RWPE2 (cell line): ENCODE data around the gene F3.

ENCODE experiments used
- ATAC-seq: fragments of 200-7000 bp; cut with Tn5 transposase; 3 replicates; pipeline ENCODE4 v1.9.1; 2021; ENCODE audit warnings: low read depth
- DNase-seq: peaks from one replicate; pipeline ENCODE4 v3.0.0-alpha.2; 2020; ENCODE audit warnings: low spot score
- H3K27ac ChIP-seq: fragments of 450-650 bp; 2 replicates; pipeline ENCODE4 v1.5.1; 2017; ENCODE audit warnings: mild to moderate bottlenecking; ENCODE audit not compliant: poor library complexity, severe bottlenecking
- H3K27me3 ChIP-seq: fragments of 250-450 bp; sonication (Bioruptor Pico); 2 replicates; pipeline ENCODE4 v1.5.1; 2021; ENCODE audit warnings: mild to moderate bottlenecking, moderate library complexity; ENCODE audit not compliant: insufficient read depth, poor library complexity, severe bottlenecking
- H3K36me3 ChIP-seq: fragments of 250-450 bp; sonication (Bioruptor Pico); 2 replicates; pipeline ENCODE4 v1.5.1; 2020; ENCODE audit warnings: low read depth, mild to moderate bottlenecking, moderate library complexity
- H3K4me1 ChIP-seq: fragments of 250-450 bp; sonication (Bioruptor Pico); 2 replicates; pipeline ENCODE4 v1.5.1; 2021; ENCODE audit warnings: mild to moderate bottlenecking, moderate library complexity; ENCODE audit not compliant: insufficient read depth, poor library complexity, severe bottlenecking
- H3K4me3 ChIP-seq: fragments of 250-450 bp; sonication (Bioruptor Pico); 2 replicates; pipeline ENCODE4 v1.5.1; 2021; ENCODE audit warnings: mild to moderate bottlenecking, moderate library complexity; ENCODE audit not compliant: severe bottlenecking
- H3K9me3 ChIP-seq: fragments of 250-450 bp; sonication (Bioruptor Pico); 2 replicates; pipeline ENCODE4 v1.5.1; 2021; ENCODE audit warnings: mild to moderate bottlenecking, moderate library complexity; ENCODE audit not compliant: severe bottlenecking
- CTCF ChIP-seq: fragments of 450-650 bp; IDR thresholded peaks from one replicate; pipeline ENCODE4 v1.5.1; 2017; ENCODE audit warnings: mild to moderate bottlenecking, moderate library complexity; ENCODE audit not compliant: poor library complexity, severe bottlenecking

F3 gene

DNA sequence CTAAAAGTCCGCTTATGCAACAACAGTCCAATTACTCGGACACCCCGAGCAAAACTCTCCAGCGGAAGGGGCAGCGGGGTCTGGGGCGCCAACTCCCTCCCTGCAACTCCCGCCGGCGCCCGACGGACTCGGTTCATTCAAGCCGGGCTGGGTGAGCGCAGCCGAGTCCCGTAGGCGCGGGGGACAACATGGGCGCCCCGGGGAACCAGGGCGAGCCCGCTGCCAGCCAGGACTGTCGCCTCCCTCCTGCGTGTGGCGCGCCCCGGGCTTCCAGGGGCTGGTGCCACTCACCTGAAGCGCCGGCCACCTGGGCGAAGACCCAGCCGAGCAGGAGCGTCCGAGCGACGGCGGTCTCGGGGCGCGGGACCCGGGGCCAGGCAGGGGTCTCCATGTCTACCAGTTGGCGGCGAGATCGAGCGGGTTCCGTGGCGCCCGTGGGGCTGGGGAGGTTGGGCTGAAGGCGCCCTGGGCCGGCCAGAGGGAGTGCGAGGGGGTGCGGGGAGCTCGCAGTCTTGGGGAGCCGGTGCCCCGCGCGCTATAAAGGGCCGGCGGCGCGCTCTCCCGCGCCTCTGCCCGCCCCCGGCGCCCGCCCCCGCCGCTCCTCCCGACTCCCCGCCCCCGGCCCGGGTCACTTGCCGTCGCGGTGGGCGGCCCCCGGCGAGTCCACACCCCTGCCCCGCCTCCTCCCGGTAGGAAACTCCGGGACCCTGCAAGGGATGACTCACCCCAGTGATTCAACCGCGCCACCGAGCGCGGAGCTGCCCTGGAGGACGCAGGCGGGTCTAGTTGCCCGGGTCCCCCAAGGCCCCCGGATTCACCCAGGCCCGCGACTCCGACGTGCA, at the start of gene F3:
Gene F3, minus strand, starts transcription at position 514 of the 842 bp plus-strand sequence. Its CDS starts 123 bp downstream, at position 391.
- Histone ChIP-seq H3K4me3 (peak within 1 kb of the TSS; percentile 90), H3K27me3 (no peaks in the 10 kb centered on the region), H3K9me3 (no peaks in the 10 kb centered on the region), H3K4me1 (peaks cover 38% of the 10 kb centered on the region), H3K36me3 (peaks cover 68% of the 10 kb centered on the region), H3K27ac (peak within 1 kb of the TSS; percentile 99)
- TF ChIP-seq CTCF: peak; percentile 30
- peak; percentile 97 for DNase-seq
- peak; percentile 54 for ATAC-seq

DNA sequence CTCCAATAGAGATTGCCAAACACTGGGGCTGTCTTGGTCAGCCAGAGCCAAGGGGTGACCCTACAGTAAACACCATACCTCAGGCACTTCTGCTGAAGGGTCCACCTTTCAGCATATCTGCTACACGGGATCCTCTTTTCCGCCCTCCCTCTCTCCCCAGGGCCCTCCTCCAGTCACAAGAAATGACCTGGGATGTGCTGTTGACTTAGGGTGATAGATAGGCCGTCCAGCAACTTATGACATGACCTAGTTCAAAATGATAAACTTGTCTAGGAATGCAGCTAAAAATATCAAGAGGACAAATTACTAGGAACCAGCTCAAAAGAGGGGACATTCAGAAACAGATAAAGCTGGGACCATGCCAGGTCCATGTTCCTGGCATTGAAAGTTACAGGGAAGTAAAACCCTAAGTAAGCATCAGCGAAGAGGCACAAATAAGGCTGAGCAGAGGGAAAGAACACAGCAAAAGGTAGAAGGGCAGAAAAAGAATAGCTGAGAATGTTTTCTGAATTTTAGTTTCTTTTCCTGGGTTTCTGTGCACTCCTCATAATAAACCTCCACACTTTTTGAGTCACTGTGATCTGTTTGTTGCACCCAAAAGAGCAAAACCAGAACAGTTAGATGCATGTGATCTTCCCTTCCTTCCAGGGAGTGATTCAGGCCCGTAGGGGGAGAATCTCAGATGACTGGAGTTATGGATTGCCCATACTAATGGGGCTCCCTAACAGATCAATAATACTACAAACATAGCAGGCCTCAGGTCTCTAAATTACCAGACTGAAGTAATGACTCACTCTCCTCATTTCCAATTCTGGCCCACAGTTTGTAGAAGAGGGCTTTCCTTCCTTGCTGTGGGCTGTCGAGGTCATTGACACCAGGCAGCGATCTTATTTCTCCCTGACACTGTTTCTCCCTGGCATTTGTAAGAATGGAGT, 48.9 kb upstream of the F3 start:
- no peaks in the 10 kb centered on the region for H3K36me3 ChIP-seq
- H3K27me3 ChIP-seq: no peaks in the 10 kb centered on the region
- H3K4me1 ChIP-seq: no peaks in the 10 kb centered on the region
- H3K9me3 ChIP-seq: no peaks in the 10 kb centered on the region
- no peak overlapping the region for H3K4me3 ChIP-seq
- no peak overlapping the region for H3K27ac ChIP-seq
- no peak for TF ChIP-seq CTCF
- DNase-seq: no peak
- ATAC-seq: no peak

DNA sequence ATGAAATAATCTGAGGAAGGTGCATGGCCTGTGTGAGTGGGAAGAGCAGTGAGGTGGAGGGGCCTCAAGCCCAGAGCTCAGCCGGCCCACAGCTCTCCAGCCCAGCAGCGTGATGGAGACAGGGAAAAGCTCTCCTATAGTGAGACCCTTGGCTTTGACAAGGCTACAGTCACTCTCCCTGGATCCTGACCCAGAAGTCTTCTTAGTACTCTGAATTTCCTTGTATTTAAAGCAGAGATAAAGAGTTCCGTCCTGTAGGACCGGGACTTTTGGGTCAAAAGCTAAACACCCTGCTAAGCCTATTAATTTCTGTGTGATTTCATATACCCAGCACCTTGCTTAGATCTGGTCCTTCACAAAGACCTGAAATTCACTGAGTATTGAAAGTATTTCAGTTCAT, 48.2 kb upstream of the F3 start:
- no peak overlapping the region for H3K4me3 ChIP-seq
- ATAC-seq (no peak), DNase-seq (no peak)
- H3K9me3 ChIP-seq: no peaks in the 10 kb centered on the region
- H3K36me3 ChIP-seq: no peaks in the 10 kb centered on the region
- no peak for TF ChIP-seq CTCF
- no peaks in the 10 kb centered on the region for H3K4me1 ChIP-seq
- no peak overlapping the region for H3K27ac ChIP-seq
- H3K27me3 ChIP-seq: no peaks in the 10 kb centered on the region

- no peak for TF ChIP-seq CTCF
- ATAC-seq (no peak), DNase-seq (no peak)
- H3K4me1 ChIP-seq: peaks cover 23% of the 10 kb centered on the region
- no peaks in the 10 kb centered on the region for H3K27me3 ChIP-seq
- peaks cover 8% of the 10 kb centered on the region for H3K9me3 ChIP-seq
- H3K4me3 ChIP-seq: no peak overlapping the region
- H3K36me3 ChIP-seq: no peaks in the 10 kb centered on the region
- H3K27ac ChIP-seq: peak overlapping the region; percentile 88
These were observed 41.0 kb upstream of the F3 start for GRCh38 chr1:94582565-94582964.
